Measurements from ENCODE around the gene ANGEL1.
A peak's percentile ranks its signal among the peaks of the same experiment; 100 is the strongest.

Gene ANGEL1

GRCh38 chr14:76773188-76773885 lies 39.3 kb downstream of the ANGEL1 start:
- TF ChIP-seq ZNF70 (CRISPR knock-in tag; IDR thresholded peaks at IDR 0.05) = no peak
- no peak for TF ChIP-seq ZNF8 (CRISPR knock-in tag; IDR thresholded peaks at IDR 0.05)
- TF ChIP-seq TCF4 (CRISPR knock-in tag; IDR thresholded peaks at IDR 0.05; ENCODE audit: borderline replicate concordance) = no peak
- ATAC-seq = peak; percentile 89

GRCh38 chr14:76772300-76773187 lies 40.1 kb downstream of the ANGEL1 start:
- TF ChIP-seq GLIS3 (CRISPR knock-in tag; IDR thresholded peaks at IDR 0.05) (no peak), POU6F1 (CRISPR knock-in tag; IDR thresholded peaks at IDR 0.05; ENCODE audit: borderline replicate concordance, low read depth) (no peak), SNAI2 (CRISPR knock-in tag; IDR thresholded peaks at IDR 0.05) (no peak), ZFP3 (CRISPR knock-in tag; IDR thresholded peaks at IDR 0.05) (no peak), TSHZ2 (CRISPR knock-in tag; IDR thresholded peaks at IDR 0.05) (no peak), PPARA (CRISPR knock-in tag; IDR thresholded peaks at IDR 0.05; ENCODE audit: borderline replicate concordance) (no peak), RARB (CRISPR knock-in tag; IDR thresholded peaks at IDR 0.05) (no peak), CSDC2 (CRISPR knock-in tag; IDR thresholded peaks at IDR 0.05) (no peak), ARNTL (CRISPR knock-in tag; IDR thresholded peaks at IDR 0.05; ENCODE audit: borderline replicate concordance, low read depth) (no peak), BACH2 (CRISPR knock-in tag; IDR thresholded peaks at IDR 0.05; ENCODE audit: borderline replicate concordance) (no peak), ZC3H10 (CRISPR knock-in tag; IDR thresholded peaks at IDR 0.05) (no peak), ZNF70 (CRISPR knock-in tag; IDR thresholded peaks at IDR 0.05) (no peak), ZNF8 (CRISPR knock-in tag; IDR thresholded peaks at IDR 0.05) (no peak)

GRCh38 chr14:76771437-76771980 lies 41.2 kb downstream of the ANGEL1 start:
- no peak for ATAC-seq
- TF ChIP-seq POU6F1 (CRISPR knock-in tag; IDR thresholded peaks at IDR 0.05; ENCODE audit: borderline replicate concordance, low read depth) (no peak), BACH2 (CRISPR knock-in tag; IDR thresholded peaks at IDR 0.05; ENCODE audit: borderline replicate concordance) (no peak), PPARA (CRISPR knock-in tag; IDR thresholded peaks at IDR 0.05; ENCODE audit: borderline replicate concordance) (no peak), ZNF8 (CRISPR knock-in tag; IDR thresholded peaks at IDR 0.05) (no peak), ZC3H10 (CRISPR knock-in tag; IDR thresholded peaks at IDR 0.05) (no peak), ZNF70 (CRISPR knock-in tag; IDR thresholded peaks at IDR 0.05) (no peak), CSRNP3 (CRISPR knock-in tag; IDR thresholded peaks at IDR 0.05) (no peak), CSDC2 (CRISPR knock-in tag; IDR thresholded peaks at IDR 0.05) (no peak), PATZ1 (CRISPR knock-in tag; IDR thresholded peaks at IDR 0.05; ENCODE audit: borderline replicate concordance) (no peak), ZFP3 (CRISPR knock-in tag; IDR thresholded peaks at IDR 0.05) (no peak), TOX (CRISPR knock-in tag; IDR thresholded peaks at IDR 0.05; ENCODE audit: borderline replicate concordance) (no peak), CREB5 (CRISPR knock-in tag; IDR thresholded peaks at IDR 0.05; ENCODE audit: low read depth) (no peak), RARB (CRISPR knock-in tag; IDR thresholded peaks at IDR 0.05) (no peak), TSHZ2 (CRISPR knock-in tag; IDR thresholded peaks at IDR 0.05) (no peak), GLIS3 (CRISPR knock-in tag; IDR thresholded peaks at IDR 0.05) (no peak), SNAI2 (CRISPR knock-in tag; IDR thresholded peaks at IDR 0.05) (no peak)

More at GRCh38 chr14:76772300-76773187, 40.1 kb downstream of the ANGEL1 start:
- ATAC-seq = peak; percentile 28

Measured in SK-N-SH treated with all-trans-retinoic acid at 6 μM for 48 hours (cell line).